ENCODE data around the gene RNGTT.

Gene RNGTT

GRCh38 chr6:88565836-88566235 lies 397.6 kb downstream of the RNGTT start:
- Histone ChIP-seq H3K27me3 (ENCODE audit: control insufficient read depth, insufficient read depth, low read length) (no peaks in the 10 kb centered on the region), H3K27ac (ENCODE audit: low read length) (no peak overlapping the region), H3K36me3 (ENCODE audit: control insufficient read depth, insufficient read depth, low read length) (no peaks in the 10 kb centered on the region), H3K9me3 (ENCODE audit: control insufficient read depth, insufficient read depth, low read length) (no peaks in the 10 kb centered on the region), H3K4me1 (ENCODE audit: control insufficient read depth, insufficient read depth, low read length) (no peaks in the 10 kb centered on the region), H3K4me3 (ENCODE audit: low read length) (no peak overlapping the region)
- WGBS (ENCODE audit: insufficient coverage, insufficient read length): no CpG with 5 or more reads among the region's 6 CpGs
- DNase-seq (ENCODE audit: low read depth, low spot score): no peak

- Histone ChIP-seq H3K27ac (ENCODE audit: low read length) (no peak overlapping the region), H3K27me3 (ENCODE audit: control insufficient read depth, insufficient read depth, low read length) (no peaks in the 10 kb centered on the region), H3K4me1 (ENCODE audit: control insufficient read depth, insufficient read depth, low read length) (no peaks in the 10 kb centered on the region), H3K9me3 (ENCODE audit: control insufficient read depth, insufficient read depth, low read length) (no peaks in the 10 kb centered on the region), H3K4me3 (ENCODE audit: low read length) (no peak overlapping the region), H3K36me3 (ENCODE audit: control insufficient read depth, insufficient read depth, low read length) (no peaks in the 10 kb centered on the region)
- no CpG with 5 or more reads among the region's 7 CpGs for WGBS (ENCODE audit: insufficient coverage, insufficient read length)
- no peak for DNase-seq (ENCODE audit: low read depth, low spot score)
These were observed 398.0 kb downstream of the RNGTT start for GRCh38 chr6:88565409-88565811.

- no CpG with 5 or more reads among the region's 8 CpGs for WGBS (ENCODE audit: insufficient coverage, insufficient read length)
- no peaks in the 10 kb centered on the region for H3K36me3 ChIP-seq (ENCODE audit: control insufficient read depth, insufficient read depth, low read length)
- no peaks in the 10 kb centered on the region for H3K4me1 ChIP-seq (ENCODE audit: control insufficient read depth, insufficient read depth, low read length)
- H3K4me3 ChIP-seq (ENCODE audit: low read length): no peak overlapping the region
- H3K27me3 ChIP-seq (ENCODE audit: control insufficient read depth, insufficient read depth, low read length): no peaks in the 10 kb centered on the region
- H3K27ac ChIP-seq (ENCODE audit: low read length): no peak overlapping the region
- H3K9me3 ChIP-seq (ENCODE audit: control insufficient read depth, insufficient read depth, low read length): no peaks in the 10 kb centered on the region
- DNase-seq (ENCODE audit: low read depth, low spot score): no peak
These were observed 400.2 kb downstream of the RNGTT start for GRCh38 chr6:88563277-88563625.

- Histone ChIP-seq H3K27me3 (ENCODE audit: control insufficient read depth, insufficient read depth, low read length) (no peaks in the 10 kb centered on the region), H3K36me3 (ENCODE audit: control insufficient read depth, insufficient read depth, low read length) (no peaks in the 10 kb centered on the region), H3K4me1 (ENCODE audit: control insufficient read depth, insufficient read depth, low read length) (no peaks in the 10 kb centered on the region), H3K27ac (ENCODE audit: low read length) (no peak overlapping the region), H3K9me3 (ENCODE audit: control insufficient read depth, insufficient read depth, low read length) (no peaks in the 10 kb centered on the region), H3K4me3 (ENCODE audit: low read length) (no peak overlapping the region)
- WGBS (ENCODE audit: insufficient coverage, insufficient read length): no CpG with 5 or more reads among the region's 18 CpGs
- DNase-seq (ENCODE audit: low read depth, low spot score): no peak
These were observed 400.8 kb downstream of the RNGTT start for GRCh38 chr6:88562353-88563276.

- Histone ChIP-seq H3K27me3 (ENCODE audit: control insufficient read depth, insufficient read depth, low read length) (no peaks in the 10 kb centered on the region), H3K4me3 (ENCODE audit: low read length) (no peak overlapping the region), H3K27ac (ENCODE audit: low read length) (no peak overlapping the region), H3K36me3 (ENCODE audit: control insufficient read depth, insufficient read depth, low read length) (no peaks in the 10 kb centered on the region), H3K4me1 (ENCODE audit: control insufficient read depth, insufficient read depth, low read length) (no peaks in the 10 kb centered on the region), H3K9me3 (ENCODE audit: control insufficient read depth, insufficient read depth, low read length) (no peaks in the 10 kb centered on the region)
- WGBS (ENCODE audit: insufficient coverage, insufficient read length): no CpG with 5 or more reads among the region's 1 CpG
- DNase-seq (ENCODE audit: low read depth, low spot score): no peak
These were observed 401.5 kb downstream of the RNGTT start for GRCh38 chr6:88561954-88562315.

GRCh38 chr6:88561034-88561953 lies 402.1 kb downstream of the RNGTT start:
- WGBS (ENCODE audit: insufficient coverage, insufficient read length): no CpG with 5 or more reads among the region's 10 CpGs
- Histone ChIP-seq H3K4me3 (ENCODE audit: low read length) (no peak overlapping the region), H3K27me3 (ENCODE audit: control insufficient read depth, insufficient read depth, low read length) (no peaks in the 10 kb centered on the region), H3K4me1 (ENCODE audit: control insufficient read depth, insufficient read depth, low read length) (no peaks in the 10 kb centered on the region), H3K36me3 (ENCODE audit: control insufficient read depth, insufficient read depth, low read length) (no peaks in the 10 kb centered on the region), H3K27ac (ENCODE audit: low read length) (no peak overlapping the region), H3K9me3 (ENCODE audit: control insufficient read depth, insufficient read depth, low read length) (no peaks in the 10 kb centered on the region)
- no peak for DNase-seq (ENCODE audit: low read depth, low spot score)

Data from iPS DF 6.9 (cell line).